Liver (tissue), 9 donors: ENCODE results near the gene SNX9. TPM values are rescaled to one million over a fixed set of nuclear protein-coding genes. Genes with fewer than 3 reads are reported as not detected.

Experiments used
- DNase-seq: peaks from one replicate; pipeline ENCODE4 v3.0.0-alpha.2; 2017; ENCODE audit warnings: low spot score
- H3K27ac ChIP-seq, 2 donors: one replicate each; pipeline ENCODE4 v1.7.0; 2013; ENCODE audit warnings: inconsistent platforms in 2 of 2, low read length in 2 of 2, control low read depth in 1 of 2, low read depth in 1 of 2, mild to moderate bottlenecking in 1 of 2
- H3K27me3 ChIP-seq, 4 donors: one replicate each; pipeline versions ENCODE4 v1.6.1 to v1.7.0; 2013; ENCODE audit warnings: low read length in 3 of 4, inconsistent platforms in 1 of 4, mild to moderate bottlenecking in 1 of 4, moderate library complexity in 1 of 4; ENCODE audit not compliant: control insufficient read depth in 4 of 4, insufficient read depth in 4 of 4
- H3K36me3 ChIP-seq, 4 donors: one replicate each; pipeline versions ENCODE4 v1.6.1 to v1.7.0; 2013; ENCODE audit warnings: low read length in 3 of 4, mild to moderate bottlenecking in 3 of 4, low read depth in 1 of 4, moderate library complexity in 1 of 4; ENCODE audit not compliant: control insufficient read depth in 4 of 4, insufficient read depth in 3 of 4
- H3K4me1 ChIP-seq, 4 donors: one replicate each; pipeline versions ENCODE4 v1.6.1 to v1.7.0; 2013; ENCODE audit warnings: low read length in 3 of 4, mild to moderate bottlenecking in 3 of 4, moderate library complexity in 1 of 4; ENCODE audit not compliant: control insufficient read depth in 4 of 4, insufficient read depth in 4 of 4
- H3K4me3 ChIP-seq, 3 donors: one replicate each; pipeline versions ENCODE4 v1.6.1 to v1.7.0; 2013; ENCODE audit warnings: low read length in 3 of 3, control low read depth in 1 of 3, low read depth in 1 of 3, mild to moderate bottlenecking in 1 of 3
- H3K9ac ChIP-seq, 2 donors: one replicate each; pipeline ENCODE4 v1.7.0; 2013; ENCODE audit warnings: low read length in 2 of 2, mild to moderate bottlenecking in 2 of 2, moderate library complexity in 2 of 2, control low read depth in 1 of 2, low read depth in 1 of 2
- H3K9me3 ChIP-seq, 4 donors: one replicate each; pipeline versions ENCODE4 v1.6.1 to v1.7.0; 2013; ENCODE audit warnings: low read length in 3 of 4; ENCODE audit not compliant: control insufficient read depth in 4 of 4
- CTCF ChIP-seq: fragments of 150-350 bp; IDR thresholded peaks from 2 replicates; pipeline ENCODE4 v1.5.1; 2017; ENCODE audit warnings: improper control_type of control experiment, low read depth, low read length; ENCODE audit not compliant: missing input control
- EGR1 ChIP-seq, 2 donors: IDR thresholded peaks; 2 replicates each; pipeline ENCODE4 v1.6.1; 2016 to 2018; ENCODE audit warnings: antibody characterized with exemption in 2 of 2, low read depth in 2 of 2
- FOXA1 ChIP-seq: IDR thresholded peaks from 2 replicates; pipeline ENCODE4 v1.6.1; 2016; ENCODE audit warnings: antibody characterized with exemption
- FOXA2 ChIP-seq: IDR thresholded peaks from 2 replicates; pipeline ENCODE4 v1.6.1; 2016; ENCODE audit warnings: antibody characterized with exemption
- GABPA ChIP-seq, 2 donors: IDR thresholded peaks in 1 of 2; conservative IDR thresholded peaks in 1 of 2; 2 replicates each; pipeline ENCODE4 v1.6.1; 2016; ENCODE audit warnings: antibody characterized with exemption in 2 of 2, mild to moderate bottlenecking in 1 of 2, moderate library complexity in 1 of 2
- HNF4A ChIP-seq, 2 donors: conservative IDR thresholded peaks; 2 replicates each; pipeline ENCODE4 v1.6.1; 2016; ENCODE audit warnings: antibody characterized with exemption in 2 of 2, mild to moderate bottlenecking in 2 of 2
- HNF4G ChIP-seq: IDR thresholded peaks from 2 replicates; pipeline ENCODE4 v1.6.1; 2016; ENCODE audit warnings: antibody characterized with exemption
- JUND ChIP-seq, 2 donors: IDR thresholded peaks; 2 replicates each; pipeline ENCODE4 v1.6.1; 2016; ENCODE audit warnings: antibody characterized with exemption in 2 of 2
- NR2F2 ChIP-seq: IDR thresholded peaks from 2 replicates; pipeline ENCODE4 v1.6.1; 2016; ENCODE audit warnings: antibody characterized with exemption
- RAD21 ChIP-seq, 2 donors: IDR thresholded peaks; 2 replicates each; pipeline ENCODE4 v1.6.1; 2016; ENCODE audit warnings: antibody characterized with exemption in 2 of 2, mild to moderate bottlenecking in 2 of 2
- RXRA ChIP-seq, 2 donors: IDR thresholded peaks; 2 replicates each; pipeline ENCODE4 v1.6.1; 2017 to 2018; ENCODE audit warnings: antibody characterized with exemption in 2 of 2, mild to moderate bottlenecking in 1 of 2
- SP1 ChIP-seq: IDR thresholded peaks from 2 replicates; pipeline ENCODE4 v1.6.1; 2018; ENCODE audit warnings: antibody characterized with exemption, mild to moderate bottlenecking
- TAF1 ChIP-seq: conservative IDR thresholded peaks from 2 replicates; pipeline ENCODE4 v1.6.1; 2016; ENCODE audit warnings: antibody characterized with exemption, mild to moderate bottlenecking
- YY1 ChIP-seq: IDR thresholded peaks from 2 replicates; pipeline ENCODE4 v1.6.1; 2016; ENCODE audit warnings: antibody characterized with exemption, mild to moderate bottlenecking
- ZBTB33 ChIP-seq: IDR thresholded peaks from 2 replicates; pipeline ENCODE4 v1.6.1; 2016; ENCODE audit warnings: antibody characterized with exemption
- WGBS: extraction: QIAGEN DNeasy Blood & Tissue Kit; methylation state at CpG from one replicate; pipeline ENCODE4 v1.1.7; 2013; 5-methylcytosine and 5-hydroxymethylcytosine counted together
- polyA plus RNA-seq, 2 donors: library from polyadenylated mRNA; stranded (reverse) in 1 of 2; unstranded in 1 of 2; fragments of 200-250 nt in 1 of 2; fragments of >200 nt in 1 of 2; fragmentation: Nextera tagmentation in 1 of 2; extraction: Ambion mirVana in 1 of 2; gene quantifications; one replicate each; pipeline versions ENCODE4 v1.2.1 to v1.2.3, GENCODE V29; 2013 to 2015
- total RNA-seq, 2 donors: library from RNA; depleted of rRNA; stranded (reverse); fragments of >200 nt; gene quantifications; one replicate each; pipeline ENCODE4 v1.2.3, GENCODE V29; 2014
- TF ChIP-seq, protein P1 (sequence below): IDR thresholded peaks from 2 replicates; pipeline ENCODE4 v1.6.1; 2016; ENCODE audit warnings: antibody characterized with exemption
- TF ChIP-seq, protein P2 (sequence below): IDR thresholded peaks from 2 replicates; pipeline ENCODE4 v1.6.1; 2016; ENCODE audit warnings: antibody characterized with exemption, mild to moderate bottlenecking
- donor health status: healthy.
- donor health status: healthy.
- donor health status: healthy.
- donor health status: healthy.
- donor health status: healthy.

Gene SNX9
- total and polyA plus RNA-seq, 4 donors = 16.4 to 31.0 (median 22.3) TPM

GRCh38 chr6:157879034-157879872 lies 56.2 kb downstream of the SNX9 start:
- peaks cover 9 to 25% (median 15%) of the 10 kb centered on the region in 4 donors for H3K36me3 ChIP-seq
- H3K27ac ChIP-seq = no peak overlapping the region
- no peak for TF ChIP-seq TAF1
- no peak overlapping the region for H3K4me3 ChIP-seq
- no peaks in the 10 kb centered on the region for H3K9me3 ChIP-seq
- H3K9ac ChIP-seq = no peak overlapping the region
- 96% methylated on average over 12 of the region's 12 CpGs for WGBS
- no peaks in the 10 kb centered on the region for H3K4me1 ChIP-seq
- H3K27me3 ChIP-seq = no peaks in the 10 kb centered on the region
- no peak for DNase-seq

GRCh38 chr6:157879873-157880254 lies 56.8 kb downstream of the SNX9 start:
- H3K9me3 ChIP-seq = no peaks in the 10 kb centered on the region
- H3K36me3 ChIP-seq = peaks cover 8 to 25% (median 14%) of the 10 kb centered on the region in 4 donors
- WGBS = 94% methylated on average over 2 of the region's 2 CpGs
- TF ChIP-seq CTCF (no peak), RAD21 (IDR thresholded peaks at IDR 0.05) (no peak)
- H3K9ac ChIP-seq = no peak overlapping the region
- H3K4me3 ChIP-seq = no peak overlapping the region
- no peak for DNase-seq
- no peaks in the 10 kb centered on the region for H3K4me1 ChIP-seq
- H3K27ac ChIP-seq = no peak overlapping the region
- no peaks in the 10 kb centered on the region for H3K27me3 ChIP-seq

- H3K27me3 ChIP-seq = no peaks in the 10 kb centered on the region
- H3K27ac ChIP-seq = no peak overlapping the region
- H3K4me1 ChIP-seq = no peaks in the 10 kb centered on the region
- H3K9me3 ChIP-seq = no peaks in the 10 kb centered on the region
- no peak overlapping the region for H3K9ac ChIP-seq
- 88% methylated on average over 3 of the region's 3 CpGs for whole genome bisulfite sequencing
- H3K36me3 ChIP-seq = peaks cover 2 to 20% (median 9%) of the 10 kb centered on the region in 4 donors
- no peak overlapping the region for H3K4me3 ChIP-seq
- no peak for DNase-seq
- TF ChIP-seq RAD21 (IDR thresholded peaks at IDR 0.05) (no peak), HNF4G (no peak), CTCF (no peak), SP1 (no peak), EGR1 (IDR thresholded peaks at IDR 0.05; ENCODE audit: low read depth in 2 of 2) (no peak), FOXA2 (no peak), JUND (IDR thresholded peaks at IDR 0.05) (no peak), GABPA (IDR thresholded peaks at IDR 0.05 in 1 of 2, conservative IDR thresholded peaks at IDR 0.05 in 1 of 2) (no peak), TAF1 (no peak), RXRA (IDR thresholded peaks at IDR 0.05) (no peak), ZBTB33 (no peak), NR2F2 (no peak), FOXA1 (no peak), HNF4A (conservative IDR thresholded peaks at IDR 0.05) (no peak), YY1 (no peak)
- TF ChIP-seq, protein P1, sequence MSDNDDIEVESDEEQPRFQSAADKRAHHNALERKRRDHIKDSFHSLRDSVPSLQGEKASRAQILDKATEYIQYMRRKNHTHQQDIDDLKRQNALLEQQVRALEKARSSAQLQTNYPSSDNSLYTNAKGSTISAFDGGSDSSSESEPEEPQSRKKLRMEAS = no peak
- TF ChIP-seq, protein P2, sequence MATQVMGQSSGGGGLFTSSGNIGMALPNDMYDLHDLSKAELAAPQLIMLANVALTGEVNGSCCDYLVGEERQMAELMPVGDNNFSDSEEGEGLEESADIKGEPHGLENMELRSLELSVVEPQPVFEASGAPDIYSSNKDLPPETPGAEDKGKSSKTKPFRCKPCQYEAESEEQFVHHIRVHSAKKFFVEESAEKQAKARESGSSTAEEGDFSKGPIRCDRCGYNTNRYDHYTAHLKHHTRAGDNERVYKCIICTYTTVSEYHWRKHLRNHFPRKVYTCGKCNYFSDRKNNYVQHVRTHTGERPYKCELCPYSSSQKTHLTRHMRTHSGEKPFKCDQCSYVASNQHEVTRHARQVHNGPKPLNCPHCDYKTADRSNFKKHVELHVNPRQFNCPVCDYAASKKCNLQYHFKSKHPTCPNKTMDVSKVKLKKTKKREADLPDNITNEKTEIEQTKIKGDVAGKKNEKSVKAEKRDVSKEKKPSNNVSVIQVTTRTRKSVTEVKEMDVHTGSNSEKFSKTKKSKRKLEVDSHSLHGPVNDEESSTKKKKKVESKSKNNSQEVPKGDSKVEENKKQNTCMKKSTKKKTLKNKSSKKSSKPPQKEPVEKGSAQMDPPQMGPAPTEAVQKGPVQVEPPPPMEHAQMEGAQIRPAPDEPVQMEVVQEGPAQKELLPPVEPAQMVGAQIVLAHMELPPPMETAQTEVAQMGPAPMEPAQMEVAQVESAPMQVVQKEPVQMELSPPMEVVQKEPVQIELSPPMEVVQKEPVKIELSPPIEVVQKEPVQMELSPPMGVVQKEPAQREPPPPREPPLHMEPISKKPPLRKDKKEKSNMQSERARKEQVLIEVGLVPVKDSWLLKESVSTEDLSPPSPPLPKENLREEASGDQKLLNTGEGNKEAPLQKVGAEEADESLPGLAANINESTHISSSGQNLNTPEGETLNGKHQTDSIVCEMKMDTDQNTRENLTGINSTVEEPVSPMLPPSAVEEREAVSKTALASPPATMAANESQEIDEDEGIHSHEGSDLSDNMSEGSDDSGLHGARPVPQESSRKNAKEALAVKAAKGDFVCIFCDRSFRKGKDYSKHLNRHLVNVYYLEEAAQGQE = no peak
These were observed 57.5 kb downstream of the SNX9 start for GRCh38 chr6:157880534-157880933.
